Keratinocyte (primary cell): Measurements from ENCODE around the gene MET.

Experiments used
- EZH2 ChIP-seq: IDR thresholded peaks from one replicate; pipeline ENCODE4 v1.6.1; 2012; ENCODE audit warnings: inconsistent platforms, mild to moderate bottlenecking, low read length, moderate library complexity
- TF ChIP-seq, protein P1 (sequence below), 3 experiments: IDR thresholded peaks in 1 of 3; conservative IDR thresholded peaks in 1 of 3; optimal IDR thresholded peaks in 1 of 3; 2 replicates in 2 of 3; 3 replicates in 1 of 3; pipeline versions ENCODE3 to v1.5.1; 2011; ENCODE audit warnings: low read length in 3 of 3, mild to moderate bottlenecking in 3 of 3, moderate library complexity in 2 of 3, control low read depth in 1 of 3, inconsistent platforms in 1 of 3; ENCODE audit not compliant: insufficient read depth in 2 of 3; ENCODE audit errors: extremely low read depth in 1 of 3

DNA sequence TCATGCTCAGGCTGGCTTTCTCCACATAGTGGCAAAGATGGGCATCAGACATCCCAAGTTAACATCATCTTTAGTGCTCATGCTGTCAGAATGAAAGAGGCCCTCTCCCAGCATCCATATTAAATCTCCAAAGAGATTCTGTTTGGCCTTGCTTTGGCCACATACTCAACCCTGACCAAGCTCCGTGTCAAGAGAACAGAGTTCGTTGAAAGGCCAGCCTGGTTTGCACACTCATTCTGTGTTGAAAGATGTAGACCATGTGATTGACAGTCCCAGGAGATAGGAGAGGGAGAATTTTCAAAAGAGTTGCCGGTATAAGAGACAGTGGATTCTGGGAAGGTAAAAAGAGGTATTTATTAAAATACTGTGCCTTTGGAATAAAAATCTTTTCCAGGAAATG is 19.7 kb downstream of the MET start:
- TF ChIP-seq, protein P1, sequence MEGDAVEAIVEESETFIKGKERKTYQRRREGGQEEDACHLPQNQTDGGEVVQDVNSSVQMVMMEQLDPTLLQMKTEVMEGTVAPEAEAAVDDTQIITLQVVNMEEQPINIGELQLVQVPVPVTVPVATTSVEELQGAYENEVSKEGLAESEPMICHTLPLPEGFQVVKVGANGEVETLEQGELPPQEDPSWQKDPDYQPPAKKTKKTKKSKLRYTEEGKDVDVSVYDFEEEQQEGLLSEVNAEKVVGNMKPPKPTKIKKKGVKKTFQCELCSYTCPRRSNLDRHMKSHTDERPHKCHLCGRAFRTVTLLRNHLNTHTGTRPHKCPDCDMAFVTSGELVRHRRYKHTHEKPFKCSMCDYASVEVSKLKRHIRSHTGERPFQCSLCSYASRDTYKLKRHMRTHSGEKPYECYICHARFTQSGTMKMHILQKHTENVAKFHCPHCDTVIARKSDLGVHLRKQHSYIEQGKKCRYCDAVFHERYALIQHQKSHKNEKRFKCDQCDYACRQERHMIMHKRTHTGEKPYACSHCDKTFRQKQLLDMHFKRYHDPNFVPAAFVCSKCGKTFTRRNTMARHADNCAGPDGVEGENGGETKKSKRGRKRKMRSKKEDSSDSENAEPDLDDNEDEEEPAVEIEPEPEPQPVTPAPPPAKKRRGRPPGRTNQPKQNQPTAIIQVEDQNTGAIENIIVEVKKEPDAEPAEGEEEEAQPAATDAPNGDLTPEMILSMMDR (optimal IDR thresholded peaks at IDR 0.05 in 1 of 3, IDR thresholded peaks at IDR 0.05 in 1 of 3, conservative IDR thresholded peaks at IDR 0.05 in 1 of 3; ENCODE audit: extremely low read depth in 1 of 3, insufficient read depth in 2 of 3, low read length in 3 of 3): no peak
- no peak for TF ChIP-seq EZH2
